HL-60 (cell line): Measurements from ENCODE around the gene ARF1.

Experiments used
- DNase-seq, 2 experiments: peaks; one replicate each; pipeline ENCODE4 v3.0.0-alpha.2; 2010 to 2020; ENCODE audit warnings: low read depth in 1 of 2, low spot score in 1 of 2
- H3K27ac ChIP-seq: fragments of 250-450 bp; sonication (Bioruptor Pico); replicated peaks from 2 replicates; pipeline ENCODE4 v1.5.1; 2020; ENCODE audit warnings: mild to moderate bottlenecking, moderate library complexity
- H3K27me3 ChIP-seq: fragments of 250-450 bp; sonication (Bioruptor Pico); 2 replicates; pipeline ENCODE4 v1.5.1; 2021; ENCODE audit warnings: mild to moderate bottlenecking, moderate library complexity; ENCODE audit not compliant: insufficient read depth, poor library complexity, severe bottlenecking
- H3K4me3 ChIP-seq: replicated peaks from 2 replicates; pipeline ENCODE4 v1.5.1; 2011; ENCODE audit warnings: mild to moderate bottlenecking, control low read depth, low read length; ENCODE audit not compliant: insufficient read depth
- CTCF ChIP-seq: IDR thresholded peaks from one replicate; pipeline ENCODE4 v1.5.1; 2011; ENCODE audit warnings: low read length, control low read depth, inconsistent platforms; ENCODE audit not compliant: insufficient read depth
- GABPA ChIP-seq: IDR thresholded peaks from 2 replicates; pipeline ENCODE4 v1.6.1; 2012; ENCODE audit warnings: low read depth
- POLR2AphosphoS5 ChIP-seq: IDR thresholded peaks from 2 replicates; pipeline ENCODE4 v1.6.1; 2012; ENCODE audit warnings: low read depth
- REST ChIP-seq: IDR thresholded peaks from 2 replicates; pipeline ENCODE4 v1.6.1; 2012; ENCODE audit warnings: low read depth; ENCODE audit not compliant: insufficient replicate concordance
- SPI1 ChIP-seq: IDR thresholded peaks from 2 replicates; pipeline ENCODE4 v1.6.1; 2012; ENCODE audit warnings: low read depth, mild to moderate bottlenecking, borderline replicate concordance
- microRNA-seq: library from miRNA; unstranded; fragments of <30 nt; microRNA quantifications from one replicate; pipeline ENCODE4, GENCODE V29; 2018

Gene ARF1

GRCh38 chr1:228148196-228148861 lies 65.8 kb downstream of the ARF1 start:
- DNase-seq, result no peak
- H3K27ac ChIP-seq, result no peak overlapping the region
- no peak overlapping the region for H3K4me3 ChIP-seq
- no peaks in the 10 kb centered on the region for H3K27me3 ChIP-seq
- TF ChIP-seq CTCF, result no peak
- no peak for TF ChIP-seq SPI1
- no peak for TF ChIP-seq REST
- TF ChIP-seq POLR2AphosphoS5, result no peak
- TF ChIP-seq GABPA, result no peak

Small RNA genes within 50 kb of the gene (microRNA-seq; reads per million reads assigned to microRNA genes)
- gene MIR3620, result 1.5 reads per million
